GM19240 (cell line): Measurements from ENCODE around the gene KRT82.
"Not testable (repeated sequence)": the region's sequence is repeated elsewhere in the genome, so short reads cannot be mapped to it uniquely, and the experiment has no call there.

Experiments
- DNase-seq: peaks from one replicate; pipeline ENCODE4 v3.0.0; 2011; ENCODE audit warnings: low spot score; ENCODE audit not compliant: insufficient read length

Gene KRT82

DNA sequence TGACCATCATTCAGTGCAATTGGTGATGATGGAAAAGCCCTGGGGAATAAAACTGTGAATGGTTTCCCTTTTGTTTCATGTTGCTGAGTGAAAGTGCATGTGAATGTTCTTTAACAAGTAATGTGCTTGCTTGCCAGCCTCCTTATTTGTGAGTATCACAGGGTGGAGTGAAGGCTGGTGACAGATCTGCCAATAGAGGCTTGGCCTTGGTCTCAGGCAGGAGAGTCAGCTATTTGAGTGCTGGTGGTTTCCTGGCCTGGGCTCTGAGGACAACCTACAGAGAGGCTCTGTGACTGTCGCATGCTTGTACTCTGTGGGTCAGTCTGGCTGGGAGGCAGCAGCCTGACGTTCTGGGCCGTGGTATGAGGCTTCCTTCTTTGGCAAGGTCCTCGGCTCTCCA, 59.5 kb downstream of the KRT82 start:
- no peak for DNase-seq

DNA sequence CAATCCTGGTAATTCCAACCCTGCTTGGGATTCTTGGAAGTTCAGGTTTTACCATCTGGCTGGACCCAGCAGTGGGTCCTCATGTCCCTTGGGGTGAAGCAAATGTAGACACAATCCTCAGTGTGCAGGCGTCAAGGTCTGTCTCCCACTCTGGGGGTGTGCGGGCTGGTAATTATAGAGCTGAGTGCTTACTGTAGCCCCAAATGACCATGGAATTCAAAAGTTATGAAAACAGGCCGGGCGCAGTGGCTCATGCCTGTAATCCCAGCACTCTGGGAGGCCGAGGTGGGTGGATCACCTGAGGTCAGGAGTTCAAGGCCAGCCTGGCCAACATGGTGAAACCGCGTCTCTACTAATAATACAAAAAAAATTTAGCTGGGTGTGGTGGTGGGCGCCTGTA, 61.1 kb downstream of the KRT82 start:
- DNase-seq, result not testable (repeated sequence)

DNA sequence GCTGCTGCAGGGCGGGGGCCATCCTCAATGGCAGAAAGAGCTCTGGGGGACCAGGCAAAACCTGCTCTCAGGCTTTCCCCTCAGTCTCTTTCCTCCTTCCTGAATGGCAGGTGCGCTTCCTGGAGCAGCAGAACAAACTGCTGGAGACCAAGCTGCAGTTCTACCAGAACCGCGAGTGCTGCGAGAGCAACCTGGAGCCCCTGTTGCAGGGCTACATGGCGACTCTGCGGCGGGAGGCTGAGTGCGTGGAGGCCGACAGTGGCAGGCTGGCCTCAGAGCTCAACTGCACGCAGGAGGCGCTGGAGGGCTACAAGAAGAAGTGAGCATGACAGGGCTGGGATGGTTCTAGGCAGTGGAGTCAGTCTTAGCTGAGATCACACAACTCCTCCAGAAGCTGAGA, 62.0 kb downstream of the KRT82 start:
- DNase-seq, result no peak
